Glomerular visceral epithelial cell (primary cell): ENCODE data around the gene TRMT44.

ENCODE experiments used
- DNase-seq: peaks from one replicate; pipeline ENCODE4 v3.0.0-alpha.2; 2016; ENCODE audit errors: extremely low spot score

Gene TRMT44

DNA sequence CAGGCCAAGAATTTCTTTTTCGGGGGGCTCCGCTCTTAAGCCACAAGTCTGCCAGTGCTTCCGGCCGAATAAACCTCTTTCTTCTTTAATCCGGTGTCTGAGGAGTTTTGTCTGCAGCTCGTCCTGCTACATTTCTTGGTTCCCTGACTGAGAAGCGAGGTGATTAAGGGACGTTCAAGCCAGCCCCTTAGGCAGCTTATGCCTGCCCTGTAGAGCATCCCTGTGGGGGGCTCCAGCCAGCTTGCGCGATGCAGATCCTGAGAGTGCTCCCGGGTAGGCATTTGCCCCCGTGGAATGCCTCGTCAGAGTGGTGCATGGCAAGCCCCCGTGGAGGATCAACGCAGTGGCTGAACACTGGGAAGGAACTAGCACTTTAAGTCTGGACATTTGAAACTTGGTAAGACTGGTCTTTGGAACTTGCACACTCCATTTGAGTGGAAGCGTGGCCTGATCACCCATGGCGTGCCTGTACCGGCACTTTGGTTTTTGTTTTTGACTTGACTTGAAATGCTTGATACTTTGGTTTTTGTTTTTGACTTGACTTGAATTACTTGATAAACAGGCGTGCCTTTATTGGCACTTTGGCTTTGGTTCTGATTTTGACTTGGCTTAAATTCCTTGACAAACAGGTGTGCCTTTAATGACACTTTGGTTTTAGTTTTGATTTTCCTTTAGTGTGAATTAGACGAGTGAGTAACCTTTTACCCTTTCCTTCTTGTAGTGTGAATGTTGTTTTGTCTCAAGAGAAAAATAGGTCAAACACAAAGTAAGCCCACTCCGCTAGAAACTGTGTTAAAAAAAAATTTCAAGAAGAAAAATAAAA lies 6.1 kb upstream of the TRMT44 start:
- no peak for DNase-seq

DNA sequence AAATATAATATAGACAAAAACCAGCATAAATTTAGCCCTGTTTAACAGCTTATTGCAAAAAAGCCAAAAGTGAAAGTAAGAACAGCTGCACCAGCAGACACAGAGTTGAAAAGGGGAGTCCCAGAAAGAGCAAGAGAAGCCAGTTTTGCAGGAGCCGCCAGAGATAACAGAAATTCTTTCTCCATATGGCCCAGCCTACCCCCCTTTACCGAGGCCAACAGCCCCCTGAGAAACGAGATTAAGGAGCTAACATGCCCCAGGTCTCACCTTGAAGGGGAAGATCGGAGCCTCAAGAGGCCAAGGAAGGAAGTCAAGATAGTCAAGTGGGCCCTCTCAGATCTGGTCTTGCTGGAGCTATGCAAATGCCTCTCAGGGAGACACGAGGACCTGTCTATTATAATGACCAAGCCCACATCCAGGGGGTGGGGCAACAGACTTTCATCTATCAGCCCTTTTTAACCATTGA lies 4.9 kb upstream of the TRMT44 start:
- DNase-seq = no peak

DNA sequence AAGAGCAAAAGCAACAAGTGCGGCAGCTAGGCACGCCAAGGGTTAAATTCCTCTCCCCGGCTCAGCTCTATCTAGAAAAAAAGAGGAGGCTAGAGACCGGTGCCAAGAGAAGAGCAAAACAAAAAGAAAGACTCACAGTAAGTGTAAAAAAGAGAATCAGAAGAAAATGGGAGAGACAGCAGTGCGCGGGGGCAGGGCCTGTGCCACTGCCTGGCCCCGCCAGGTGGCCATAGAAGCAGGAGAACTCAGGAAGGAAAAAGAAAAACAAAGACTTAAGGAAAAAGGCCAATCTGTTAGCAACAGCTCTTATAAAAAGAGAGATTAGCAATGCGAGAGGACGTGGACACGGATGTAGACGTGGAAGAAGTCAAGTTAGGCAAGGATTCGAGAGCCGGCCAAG lies 3.3 kb upstream of the TRMT44 start:
- no peak for DNase-seq

DNA sequence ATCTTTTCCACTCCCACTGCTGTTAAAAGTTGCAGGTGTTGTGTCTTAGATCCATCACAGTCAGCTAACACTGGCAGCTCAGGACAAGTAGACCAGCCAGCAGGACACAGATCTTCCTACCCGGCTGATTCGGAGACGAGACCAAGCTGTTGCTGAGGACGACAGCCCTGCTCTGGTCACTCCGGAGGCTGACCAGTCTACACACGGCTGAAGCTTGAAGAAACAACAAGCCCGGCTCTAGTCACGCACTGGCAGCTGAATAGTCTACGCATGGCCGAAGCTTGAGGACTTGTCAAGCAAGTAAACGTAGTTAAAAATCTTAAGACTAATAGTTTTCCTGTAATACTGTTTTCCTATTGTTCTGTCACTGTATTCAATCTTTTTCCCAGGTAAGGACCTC lies 1.8 kb upstream of the TRMT44 start:
- DNase-seq = no peak

DNA sequence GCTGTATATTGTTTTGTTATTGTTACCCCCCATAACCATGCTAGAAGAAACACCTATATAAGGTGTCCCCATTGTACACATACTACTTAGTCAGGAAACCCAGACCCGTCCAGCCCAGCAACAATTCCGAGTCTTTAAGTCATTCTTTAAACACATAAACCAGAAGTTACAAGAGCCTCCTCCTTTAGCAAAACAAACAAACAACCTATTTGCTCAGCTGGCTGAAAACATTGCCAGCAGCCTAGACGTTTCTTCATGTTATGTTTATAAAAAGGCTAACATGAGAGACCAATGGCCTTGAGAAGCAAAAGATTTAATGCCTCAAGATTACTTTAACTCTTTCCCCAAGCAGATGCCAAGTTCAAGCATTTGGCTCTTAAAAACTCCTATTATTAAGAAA lies 1.4 kb upstream of the TRMT44 start:
- no peak for DNase-seq

DNA sequence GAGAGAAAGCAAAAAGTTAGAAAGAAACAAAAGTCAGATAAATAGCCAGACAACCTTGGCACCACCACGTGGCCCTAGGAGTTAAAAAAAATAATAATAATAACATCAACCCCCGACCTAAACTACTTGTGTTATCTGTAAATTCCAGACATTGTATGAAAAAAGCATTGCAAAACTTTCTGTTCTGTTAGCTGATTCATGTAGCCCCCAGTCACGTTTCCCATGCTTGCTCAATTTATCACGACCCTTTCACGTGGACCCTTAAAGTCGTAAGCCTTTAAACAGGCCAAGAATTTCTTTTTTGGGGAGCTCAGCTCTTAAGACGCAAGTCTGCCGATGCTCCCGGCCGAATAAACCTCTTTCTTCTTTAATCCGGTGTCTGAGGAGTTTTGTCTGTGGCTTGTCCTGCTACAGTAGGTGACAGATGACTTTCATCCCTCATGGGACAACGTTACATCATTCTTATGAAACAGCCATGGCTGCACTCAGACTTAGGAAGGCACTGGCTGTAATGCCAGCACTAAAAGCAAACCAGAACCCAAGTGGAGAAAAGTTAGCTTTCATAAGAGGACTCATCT lies 574 bp upstream of the TRMT44 start:
- no peak for DNase-seq

DNA sequence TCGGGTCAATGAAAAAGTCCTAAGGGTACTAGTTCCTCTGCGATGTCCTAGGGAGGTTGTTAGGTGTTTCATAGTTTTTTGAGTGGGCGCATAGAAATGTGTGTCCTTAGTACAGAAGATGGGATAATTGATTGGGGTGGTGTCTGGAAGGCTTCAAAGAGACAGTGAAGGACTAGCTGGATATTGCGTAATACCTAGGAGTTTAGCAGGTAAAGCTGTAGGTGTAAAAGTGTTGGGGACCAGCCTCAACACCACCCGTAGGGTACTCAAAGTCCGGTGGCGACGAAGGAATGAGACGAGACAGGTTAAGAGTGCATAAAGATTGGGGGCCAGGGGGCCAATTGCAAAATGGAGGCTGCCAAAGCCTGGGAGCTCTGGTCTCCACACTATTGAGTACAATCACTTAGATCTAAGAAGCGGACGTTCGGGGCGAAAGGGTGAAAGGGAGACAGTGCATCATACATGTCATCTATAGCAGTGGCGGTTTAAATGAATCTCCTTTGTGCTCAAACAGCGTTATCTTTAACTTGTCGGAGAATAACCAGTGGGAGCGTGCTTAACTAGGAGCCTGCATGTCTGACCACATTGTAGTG lies 1.0 kb downstream of the TRMT44 start:
- DNase-seq = no peak

DNA sequence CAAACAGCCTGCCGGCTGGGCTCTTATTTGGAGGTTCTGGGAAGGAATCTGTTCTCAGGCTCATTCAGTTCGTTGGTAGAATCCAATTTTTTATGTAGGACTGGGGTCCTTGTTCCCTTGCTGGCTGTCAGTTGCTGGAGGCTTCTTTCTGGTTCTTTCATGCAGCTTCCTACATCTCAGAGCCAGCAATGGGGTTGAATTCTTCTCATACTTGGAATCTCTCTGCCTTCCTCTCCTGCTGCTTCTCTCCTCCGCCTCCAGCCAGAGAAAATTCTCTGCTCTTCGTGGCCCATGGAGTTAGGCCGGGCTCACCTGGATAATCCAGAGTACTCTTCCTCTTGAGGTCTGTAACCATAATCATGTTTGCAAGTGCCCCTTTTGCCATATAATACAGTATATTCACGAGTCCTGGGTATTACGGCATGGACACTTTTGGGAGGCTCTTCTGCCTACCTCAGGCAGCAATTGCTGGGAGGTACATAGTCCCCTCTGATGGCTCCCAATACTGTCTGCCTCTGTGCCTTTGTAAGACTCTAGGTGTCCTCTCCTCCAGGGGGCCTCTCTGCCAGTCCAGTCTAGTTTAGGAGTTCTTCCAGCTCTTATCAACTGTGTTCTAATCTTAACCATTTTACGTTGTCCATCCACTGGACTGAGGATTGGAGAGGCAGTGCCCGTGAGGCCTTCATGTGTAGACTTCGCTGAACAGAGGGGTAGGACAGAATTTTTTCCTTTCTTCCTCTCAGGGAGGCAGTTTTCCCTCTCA lies 2.2 kb downstream of the TRMT44 start:
- no peak for DNase-seq

DNA sequence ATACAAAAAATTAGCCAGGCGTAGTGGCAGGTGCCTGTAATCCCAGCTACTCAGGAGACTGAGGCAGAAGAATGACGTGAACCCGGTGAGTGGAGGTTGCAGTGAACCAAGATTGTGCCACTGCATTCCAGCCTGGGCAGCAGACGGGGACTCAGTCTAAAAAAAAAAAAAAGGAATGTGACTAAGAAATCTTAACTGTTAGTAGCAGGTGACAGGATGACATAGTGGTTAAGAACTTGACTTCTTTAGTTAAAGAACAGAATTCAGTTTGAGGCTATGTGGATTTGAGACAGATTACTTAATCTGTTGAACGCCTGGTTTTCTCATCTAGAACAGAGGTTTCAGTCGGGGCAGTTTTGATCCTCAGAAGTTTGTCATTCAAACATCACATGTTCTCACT lies 3.2 kb downstream of the TRMT44 start:
- no peak for DNase-seq

DNA sequence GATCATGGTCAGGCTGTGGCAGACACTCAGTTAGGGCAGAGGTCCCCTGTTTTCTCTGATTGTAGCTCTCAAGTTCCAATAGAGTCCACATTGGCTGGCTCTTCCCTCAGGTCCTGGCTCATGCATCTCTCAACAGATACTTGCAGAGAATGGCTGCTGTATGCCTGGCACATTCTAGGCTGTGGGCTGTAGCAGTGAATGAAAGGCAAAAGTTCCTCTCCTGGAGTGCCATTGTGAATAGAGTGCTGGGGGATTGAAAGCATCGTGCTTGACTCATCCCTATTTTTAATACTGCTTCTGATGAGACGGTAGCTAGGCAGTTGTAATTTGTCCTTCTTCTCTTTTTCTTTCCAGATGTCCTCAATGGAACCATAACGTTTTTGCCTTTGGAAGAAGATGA lies 5.5 kb downstream of the TRMT44 start:
- DNase-seq = no peak

DNA sequence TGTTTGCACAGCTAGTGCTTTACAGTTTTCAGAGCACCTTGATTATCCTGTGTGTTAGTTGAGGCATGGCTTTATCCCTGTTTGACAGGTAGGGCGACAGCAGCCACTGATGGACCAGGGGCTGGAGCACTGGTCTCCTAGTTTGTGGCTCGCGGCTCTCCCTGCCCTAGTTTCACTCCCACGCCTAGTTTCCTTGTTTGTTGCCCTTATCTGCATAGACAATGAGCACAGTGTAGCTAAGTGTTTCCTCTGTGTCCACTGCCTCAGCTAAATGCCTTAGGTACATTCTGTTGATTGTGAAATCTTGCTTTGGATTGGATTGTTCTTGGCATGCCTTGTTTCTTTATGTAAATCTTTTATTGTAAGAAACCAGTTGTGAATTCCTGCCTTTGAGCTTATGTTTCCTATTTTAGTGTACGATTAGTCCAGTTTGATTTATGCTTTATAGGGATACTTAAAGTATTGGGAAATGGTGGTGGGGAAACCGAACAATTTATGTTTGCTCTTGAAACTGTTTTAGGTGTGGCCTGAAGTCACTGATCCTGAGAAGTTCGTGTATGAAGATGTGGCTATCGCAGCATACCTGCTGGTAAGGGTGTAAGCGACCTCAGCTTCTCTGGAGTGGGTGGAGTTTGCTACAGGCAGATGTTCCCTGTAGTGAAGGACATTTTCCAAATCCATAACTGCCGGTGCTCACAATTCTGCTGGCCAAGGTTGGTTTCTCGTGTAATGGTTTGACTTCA lies 11.0 kb downstream of the TRMT44 start:
- no peak for DNase-seq

DNA sequence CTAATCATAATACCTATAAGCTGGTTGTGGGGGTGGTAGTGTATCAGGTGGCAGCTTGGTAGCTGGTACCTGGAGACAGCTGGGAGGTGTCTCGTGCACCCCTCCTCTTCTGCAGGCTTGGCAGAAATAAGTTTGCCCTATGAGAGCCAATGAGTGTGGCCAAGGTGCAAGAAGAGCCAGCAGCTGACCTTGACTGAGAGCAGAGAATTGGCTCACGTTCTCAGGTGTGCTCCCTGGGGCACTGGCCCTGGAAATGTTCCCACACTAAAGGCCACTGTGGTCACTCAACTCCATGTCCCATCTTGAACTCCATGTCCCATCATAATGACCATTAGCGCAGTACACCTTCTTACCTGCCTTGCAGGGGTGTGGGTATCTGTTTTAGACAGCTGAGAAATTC lies 13.4 kb downstream of the TRMT44 start:
- DNase-seq = no peak

DNA sequence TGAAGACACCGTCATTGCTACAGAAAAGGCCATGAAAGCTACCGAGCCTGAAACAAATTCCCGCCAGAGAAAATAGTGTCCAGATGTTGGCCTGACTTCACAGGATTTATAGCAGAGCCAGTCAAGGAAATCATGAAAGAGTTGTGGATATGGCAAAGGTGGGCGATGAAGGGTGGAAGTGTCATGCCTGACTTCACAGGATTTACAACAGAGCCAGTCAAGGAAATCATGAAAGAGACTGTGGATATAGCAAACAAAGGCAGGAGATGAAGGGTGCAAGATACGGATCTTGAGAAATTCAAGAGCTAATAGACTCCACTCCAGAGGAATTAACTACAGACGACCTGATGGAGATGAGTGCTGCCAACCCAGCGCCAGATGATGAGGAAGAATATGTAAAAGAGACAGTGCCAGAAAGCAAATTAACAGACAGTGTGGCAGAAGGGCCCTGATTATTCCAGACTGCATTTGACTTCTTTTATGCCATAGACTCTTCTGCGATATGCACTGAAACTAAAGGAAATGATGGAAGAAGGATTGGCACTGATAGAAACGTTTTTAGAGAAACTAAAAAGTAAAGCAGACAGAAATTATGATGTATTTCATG lies 17.2 kb downstream of the TRMT44 start:
- peak; percentile 41 for DNase-seq

DNA sequence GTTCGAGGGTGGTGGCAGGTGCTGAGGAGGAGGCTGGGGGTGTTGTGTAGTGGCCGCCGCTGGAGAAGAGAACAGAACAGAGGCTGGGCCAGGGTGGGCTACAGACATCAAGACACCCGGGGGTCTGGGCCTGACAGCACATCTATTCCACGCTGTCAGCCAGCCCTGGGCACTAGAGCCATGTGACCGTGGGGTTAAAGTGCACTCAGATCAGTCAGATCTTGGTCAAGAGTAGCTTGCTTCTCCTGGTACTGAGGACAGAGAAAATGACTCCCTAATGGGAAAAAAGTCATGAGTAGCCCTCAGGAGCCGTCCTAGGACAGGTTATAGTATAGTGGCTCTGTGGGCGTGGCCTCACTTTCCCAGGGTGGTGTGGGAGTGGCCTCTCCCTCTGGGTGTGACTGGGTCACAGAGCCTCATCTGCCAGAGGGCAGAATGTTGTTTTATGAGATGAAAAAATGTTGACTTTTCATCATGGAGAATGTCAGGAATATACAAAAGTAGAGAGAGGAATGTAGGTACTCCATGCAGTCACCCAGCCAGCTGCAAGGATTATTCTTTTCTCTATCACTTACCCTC lies 19.4 kb downstream of the TRMT44 start:
- no peak for DNase-seq

DNA sequence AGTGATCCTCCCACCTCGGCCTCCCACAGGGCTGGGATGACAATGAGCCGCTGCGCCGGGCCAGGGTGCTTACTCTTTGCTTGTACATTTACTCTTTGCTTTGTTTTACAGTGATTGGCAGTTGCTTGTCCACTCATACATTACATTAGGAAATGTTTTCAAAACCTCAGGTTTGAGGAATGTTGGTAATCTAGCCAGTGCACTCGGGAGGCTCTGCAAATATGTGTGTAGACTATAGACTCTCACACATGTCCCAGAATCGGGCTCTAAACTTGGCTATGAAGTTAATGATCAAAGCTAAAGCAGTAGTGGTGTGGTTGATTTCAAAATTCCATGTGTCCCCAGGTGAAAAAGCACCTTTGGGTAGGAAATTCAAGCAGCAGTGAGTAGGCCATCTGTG lies 20.5 kb downstream of the TRMT44 start:
- no peak for DNase-seq

DNA sequence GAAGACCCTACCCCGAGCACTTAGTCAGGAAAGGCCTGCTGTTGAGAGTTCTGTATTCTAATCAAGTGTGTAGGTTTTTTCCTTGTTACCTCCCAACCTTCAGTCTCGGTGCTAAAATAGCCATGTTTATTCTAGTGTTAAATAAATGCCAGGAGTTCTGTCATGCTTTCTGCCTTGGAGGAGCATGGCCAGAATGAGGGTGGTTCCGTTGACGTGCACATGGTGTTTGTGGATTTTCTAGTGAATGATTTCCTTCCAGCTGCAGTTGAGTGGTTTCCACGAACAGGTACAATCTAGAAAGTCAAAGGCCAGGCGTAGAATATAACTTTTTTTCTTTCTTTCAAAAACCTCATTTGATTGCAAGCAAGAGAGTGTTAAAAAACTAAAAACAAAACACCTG lies 21.0 kb downstream of the TRMT44 start:
- no peak for DNase-seq

DNA sequence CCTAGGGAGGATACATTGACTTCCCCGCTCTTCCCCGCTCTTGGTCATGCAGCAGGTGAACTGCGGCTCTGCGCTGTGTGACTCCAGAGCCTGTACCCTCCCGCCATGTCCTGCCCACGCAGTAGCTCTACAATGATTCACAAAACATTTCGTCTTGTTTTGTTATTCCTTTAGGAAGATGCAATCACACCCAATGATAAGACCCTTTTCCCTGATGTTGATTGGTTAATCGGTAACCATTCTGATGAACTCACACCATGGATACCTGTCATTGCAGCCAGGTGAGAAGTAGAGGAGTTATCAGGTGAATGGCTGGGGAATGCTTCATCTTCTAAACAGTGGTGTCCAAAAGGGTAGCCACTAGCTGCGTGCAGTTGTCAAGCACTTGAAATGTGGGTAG lies 23.2 kb downstream of the TRMT44 start:
- DNase-seq = no peak

DNA sequence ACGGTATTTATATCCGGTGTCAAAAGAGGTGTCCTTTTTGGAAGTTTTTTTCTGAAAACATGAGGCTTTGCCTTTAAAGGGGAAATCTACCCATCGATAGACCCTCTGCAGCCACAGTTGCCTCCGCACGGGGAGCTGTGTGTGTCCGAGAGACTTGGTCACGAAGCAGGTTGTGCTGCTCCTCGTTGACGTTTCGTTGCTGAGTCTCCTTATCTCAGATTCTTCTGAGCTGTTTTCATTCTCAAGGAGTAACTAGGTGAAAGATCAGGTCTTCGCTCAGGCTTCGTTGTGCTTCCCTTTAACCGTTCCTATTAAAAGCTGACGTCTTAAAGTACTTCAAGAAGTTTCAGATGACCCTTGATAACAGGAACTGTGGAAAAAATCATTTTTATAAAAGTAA lies 23.8 kb downstream of the TRMT44 start:
- DNase-seq = no peak

DNA sequence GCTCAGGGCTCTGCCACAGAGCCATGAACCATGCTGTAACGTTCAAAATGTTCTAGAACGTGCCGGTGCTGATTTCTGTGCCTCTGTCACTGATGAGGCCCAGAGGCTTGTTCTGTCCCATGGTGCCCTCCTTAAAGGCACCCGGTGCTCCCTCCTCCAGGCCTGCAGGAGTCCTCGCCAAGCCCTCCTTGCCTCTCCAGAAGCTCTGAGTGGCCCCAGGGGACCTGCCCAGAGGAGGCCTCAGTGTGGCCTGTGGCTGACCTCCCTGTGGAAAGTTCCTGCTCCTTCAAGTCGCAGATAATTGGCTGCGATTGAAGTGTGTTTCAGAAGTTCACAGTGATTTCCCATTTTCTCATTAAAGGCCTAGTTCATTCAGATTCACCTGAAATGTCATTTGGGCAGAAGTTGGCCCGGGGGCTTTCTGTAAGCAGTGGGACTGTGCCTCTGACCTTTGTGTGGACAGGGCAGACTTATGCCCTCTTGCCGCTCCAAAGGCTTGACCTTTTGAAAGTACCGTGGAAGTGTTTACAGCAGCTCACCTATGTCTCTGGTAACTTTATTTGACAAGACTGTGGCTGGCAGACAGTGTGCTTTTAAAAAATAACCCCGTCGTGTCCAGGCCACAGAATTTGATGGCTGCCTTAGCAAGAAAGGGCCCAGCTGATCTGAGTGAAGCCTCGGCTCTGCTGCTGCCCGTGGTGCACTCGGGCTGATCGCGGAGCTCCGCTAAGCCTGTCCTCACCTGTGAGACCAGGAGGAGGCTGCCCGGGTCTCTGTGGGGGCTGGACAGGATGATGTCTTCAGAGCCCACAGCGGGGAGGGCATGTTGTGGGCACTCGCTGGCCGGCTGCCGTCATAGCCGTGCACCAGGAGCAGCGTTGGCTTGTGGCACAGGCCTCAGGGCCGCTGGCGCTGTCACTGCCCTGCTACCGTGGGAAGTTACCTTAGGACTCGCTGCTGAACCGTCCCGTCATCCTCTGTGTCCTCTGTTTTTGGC lies 25.3 kb downstream of the TRMT44 start:
- no peak for DNase-seq

DNA sequence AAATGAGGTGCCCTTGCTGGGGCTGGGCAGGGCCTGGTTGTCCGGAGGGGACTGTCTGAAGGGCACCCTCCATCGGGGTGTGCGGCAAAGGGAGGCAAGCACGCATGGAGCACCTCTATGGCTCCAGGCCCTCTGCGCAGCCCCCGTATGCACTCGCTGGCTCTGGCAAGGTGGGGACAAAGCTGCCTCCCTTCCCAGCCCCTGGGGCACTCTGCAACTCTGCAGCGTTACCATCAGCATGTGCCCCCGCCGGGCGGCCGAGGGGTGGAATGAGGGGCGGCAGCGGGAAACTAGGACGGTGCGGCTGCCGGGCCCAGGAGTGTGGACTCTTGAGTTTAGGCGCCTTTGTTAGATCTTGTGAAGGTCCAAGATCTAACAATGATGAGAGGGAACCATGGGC lies 26.4 kb downstream of the TRMT44 start:
- no peak for DNase-seq
